SU-DHL-6 (cell line): ENCODE measurements around the gene MYO1F.
"Not testable (repeated sequence)": the region's sequence is repeated elsewhere in the genome, so short reads cannot be mapped to it uniquely, and the experiment has no call there.

Experiments
- H2AFZ ChIP-seq: fragments of 200-600 bp; sonication (generic); 2 replicates; pipeline ENCODE4 v1.6.1; 2014; ENCODE audit warnings: low read depth, mild to moderate bottlenecking, moderate library complexity, mixed read lengths, antibody characterized with exemption, low read length; ENCODE audit not compliant: severe bottlenecking
- H3F3A ChIP-seq: fragments of 200-600 bp; shearing (Covaris generic); 2 replicates; pipeline ENCODE4 v1.6.0; 2016; ENCODE audit warnings: antibody characterized with exemption, mild to moderate bottlenecking; ENCODE audit not compliant: insufficient read depth
- H3K27ac ChIP-seq: fragments of 200-600 bp; sonication (generic); 2 replicates; pipeline ENCODE4 v1.5.1; 2016; ENCODE audit warnings: low read depth, mild to moderate bottlenecking, low read length, moderate library complexity, mixed read lengths
- H3K27me3 ChIP-seq: fragments of 200-600 bp; sonication (generic), shearing (Covaris generic); 2 replicates; pipeline ENCODE4 v1.6.0; 2014; ENCODE audit warnings: mild to moderate bottlenecking, low read length
- H3K36me3 ChIP-seq: fragments of 200-600 bp; sonication (generic); 2 replicates; pipeline ENCODE4 v1.6.1; 2014; ENCODE audit warnings: mild to moderate bottlenecking, low read length, mixed read lengths
- H3K4me2 ChIP-seq: fragments of 300-600, 200-600 bp; shearing (Covaris generic), sonication (generic); 2 replicates; pipeline ENCODE4 v1.6.0; 2014; ENCODE audit warnings: low read length, low read depth, mild to moderate bottlenecking; ENCODE audit not compliant: poor library complexity, severe bottlenecking
- H3K4me3 ChIP-seq: fragments of 200-600 bp; sonication (generic); 2 replicates; pipeline ENCODE4 v1.5.1; 2014; ENCODE audit warnings: antibody characterized with exemption, low read length, mild to moderate bottlenecking, mixed read lengths; ENCODE audit not compliant: insufficient read depth, poor library complexity, severe bottlenecking
- H3K79me2 ChIP-seq: fragments of 200-600 bp; sonication (generic); 2 replicates; pipeline ENCODE4 v1.6.1; 2014; ENCODE audit warnings: mild to moderate bottlenecking, low read length, moderate library complexity; ENCODE audit not compliant: insufficient read depth
- H3K9ac ChIP-seq: fragments of 200-600 bp; sonication (generic); 2 replicates; pipeline ENCODE4 v1.7.0; 2014; ENCODE audit warnings: mild to moderate bottlenecking, low read length
- H3K9me2 ChIP-seq: fragments of 200-600 bp; sonication (generic); replicated peaks from 2 replicates; pipeline ENCODE4 v1.6.1; 2014; ENCODE audit warnings: low read length; ENCODE audit not compliant: insufficient read depth
- H3K9me3 ChIP-seq: fragments of 200-600 bp; sonication (generic); 2 replicates; pipeline ENCODE4 v1.6.1; 2014; ENCODE audit warnings: low read length, mixed read lengths; ENCODE audit not compliant: insufficient read depth
- H4K20me1 ChIP-seq: fragments of 200-600 bp; sonication (generic); 2 replicates; pipeline ENCODE4 v1.6.1; 2014; ENCODE audit warnings: low read depth, mild to moderate bottlenecking, antibody characterized with exemption, low read length, moderate library complexity, mixed read lengths
- CTCF ChIP-seq: fragments of 200-600 bp; sonication (generic); IDR thresholded peaks from one replicate; pipeline ENCODE4 v1.5.1; 2017; ENCODE audit warnings: antibody characterized with exemption, mild to moderate bottlenecking, low read length, moderate library complexity; ENCODE audit not compliant: insufficient read depth, poor library complexity, severe bottlenecking
- EZH2phosphoT487 ChIP-seq: fragments of 200-600 bp; sonication (generic), shearing (Covaris generic); conservative IDR thresholded peaks from 2 replicates; pipeline ENCODE4 v1.6.1; 2018; ENCODE audit warnings: mild to moderate bottlenecking, antibody characterized with exemption, low read length, moderate library complexity, mixed read lengths

Gene MYO1F

GRCh38 chr19:8515317-8515716, 61.9 kb downstream of the MYO1F start:
- no peak overlapping the region for H3K9ac ChIP-seq

GRCh38 chr19:8514505-8515009, 62.7 kb downstream of the MYO1F start:
- not testable (repeated sequence) for H3K27ac ChIP-seq, H3K36me3 ChIP-seq, H3K9me2 ChIP-seq, H3K27me3 ChIP-seq, H4K20me1 ChIP-seq, H3K9me3 ChIP-seq, H3F3A ChIP-seq, H3K79me2 ChIP-seq
- Histone ChIP-seq H3K4me2 (peak overlapping the region; percentile 89), H2AFZ (peak overlapping the region; percentile 58), H3K4me3 (peak overlapping the region; percentile 62), H3K9ac (peak overlapping the region; percentile 79)

More at GRCh38 chr19:8515317-8515716, 61.9 kb downstream of the MYO1F start:
- no peak overlapping the region for H3K27ac ChIP-seq
- TF ChIP-seq EZH2phosphoT487 (no peak), CTCF (no peak)
- H3K4me3 ChIP-seq: no peak overlapping the region
- H4K20me1 ChIP-seq: no peaks in the 10 kb centered on the region
- H3K27me3 ChIP-seq: no peaks in the 10 kb centered on the region
- peaks cover 7% of the 10 kb centered on the region; the same call in 1 of the 2 replicates for H3K79me2 ChIP-seq
- H3F3A ChIP-seq: no peaks in the 10 kb centered on the region
- H3K9me3 ChIP-seq: no peaks in the 10 kb centered on the region
- H2AFZ ChIP-seq: no peak overlapping the region
- H3K36me3 ChIP-seq: no peaks in the 10 kb centered on the region
- no peaks in the 10 kb centered on the region for H3K9me2 ChIP-seq
- no peak overlapping the region for H3K4me2 ChIP-seq

GRCh38 chr19:8513687-8514504, 63.3 kb downstream of the MYO1F start, which contains the start of gene ZNF414:
TSS of gene ZNF414 (minus strand) at chr19:8514167. CDS start at chr19:8514046, 121 bp downstream.
- Histone ChIP-seq H3K27ac (peak within 1 kb of the TSS; percentile 80), H3K9ac (peak within 1 kb of the TSS; percentile 79), H3K27me3 (no peaks in the 10 kb centered on the region), H3K4me3 (peak within 1 kb of the TSS; percentile 62), H3K9me3 (no peaks in the 10 kb centered on the region), H3F3A (no peaks in the 10 kb centered on the region), H3K36me3 (no peaks in the 10 kb centered on the region), H4K20me1 (no peaks in the 10 kb centered on the region), H2AFZ (peak within 1 kb of the TSS; percentile 58), H3K79me2 (peaks cover 7% of the 10 kb centered on the region; the same call in 1 of the 2 replicates), H3K9me2 (no peaks in the 10 kb centered on the region), H3K4me2 (peak within 1 kb of the TSS; percentile 89)
- no peak for TF ChIP-seq CTCF
